ENCODE measurements around the gene CST3. TPM values are rescaled to one million over a fixed set of nuclear protein-coding genes. Genes with fewer than 3 reads are reported as not detected.

Gene CST3
- total RNA-seq, 1 donor, result 229 TPM

DNA sequence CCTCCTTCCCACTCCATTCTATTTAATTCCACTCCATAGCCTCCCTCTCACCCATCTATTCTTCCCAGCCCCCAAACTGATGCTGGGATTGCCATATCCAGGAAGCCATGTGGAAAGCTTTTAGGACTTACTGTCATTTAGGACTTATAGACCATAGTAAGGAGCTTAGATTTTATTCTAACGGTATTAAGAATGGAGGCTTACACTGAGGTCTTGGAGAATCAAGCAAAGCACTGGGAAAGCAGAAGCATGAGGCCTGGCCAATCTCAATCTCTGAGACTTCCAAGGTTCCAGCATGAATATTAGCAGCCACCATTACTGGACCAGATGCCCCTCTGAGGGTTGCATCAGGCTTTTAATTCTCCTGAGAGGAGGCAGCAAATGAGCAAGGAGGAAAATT, 33.4 kb downstream of the CST3 start:
- no peaks in the 10 kb centered on the region for H4K20me1 ChIP-seq (ENCODE audit: insufficient read depth, low read length)
- H3K27me3 ChIP-seq (ENCODE audit: insufficient read depth, low read length), result peaks cover 14% of the 10 kb centered on the region
- DNase-seq (ENCODE audit: insufficient read length, low spot score, missing footprints), result no peak
- no peaks in the 10 kb centered on the region for H3K79me2 ChIP-seq (ENCODE audit: insufficient read depth, low read length)
- H3K4me3 ChIP-seq (ENCODE audit: insufficient read depth, low read length), result no peak overlapping the region
- H3K36me3 ChIP-seq (ENCODE audit: insufficient read depth, low read length), result no peaks in the 10 kb centered on the region
- H2AFZ ChIP-seq (ENCODE audit: low read length), result no peak overlapping the region
- no peak overlapping the region for H3K4me2 ChIP-seq (ENCODE audit: insufficient read depth, low read length)
- no peaks in the 10 kb centered on the region for H3K4me1 ChIP-seq (ENCODE audit: insufficient read depth, low read length)
- H3K27ac ChIP-seq (ENCODE audit: low read depth, low read length), result no peak overlapping the region
- H3K9me3 ChIP-seq (ENCODE audit: low read depth, low read length), result no peaks in the 10 kb centered on the region
- TF ChIP-seq, protein P1, sequence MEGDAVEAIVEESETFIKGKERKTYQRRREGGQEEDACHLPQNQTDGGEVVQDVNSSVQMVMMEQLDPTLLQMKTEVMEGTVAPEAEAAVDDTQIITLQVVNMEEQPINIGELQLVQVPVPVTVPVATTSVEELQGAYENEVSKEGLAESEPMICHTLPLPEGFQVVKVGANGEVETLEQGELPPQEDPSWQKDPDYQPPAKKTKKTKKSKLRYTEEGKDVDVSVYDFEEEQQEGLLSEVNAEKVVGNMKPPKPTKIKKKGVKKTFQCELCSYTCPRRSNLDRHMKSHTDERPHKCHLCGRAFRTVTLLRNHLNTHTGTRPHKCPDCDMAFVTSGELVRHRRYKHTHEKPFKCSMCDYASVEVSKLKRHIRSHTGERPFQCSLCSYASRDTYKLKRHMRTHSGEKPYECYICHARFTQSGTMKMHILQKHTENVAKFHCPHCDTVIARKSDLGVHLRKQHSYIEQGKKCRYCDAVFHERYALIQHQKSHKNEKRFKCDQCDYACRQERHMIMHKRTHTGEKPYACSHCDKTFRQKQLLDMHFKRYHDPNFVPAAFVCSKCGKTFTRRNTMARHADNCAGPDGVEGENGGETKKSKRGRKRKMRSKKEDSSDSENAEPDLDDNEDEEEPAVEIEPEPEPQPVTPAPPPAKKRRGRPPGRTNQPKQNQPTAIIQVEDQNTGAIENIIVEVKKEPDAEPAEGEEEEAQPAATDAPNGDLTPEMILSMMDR (IDR thresholded peaks at IDR 0.05; ENCODE audit: extremely low read depth, low read depth, low read length), result no peak

GRCh38 chr20:23603321-23603720, 34.4 kb downstream of the CST3 start:
- no peak for DNase-seq (ENCODE audit: insufficient read length, low spot score, missing footprints)
- no peaks in the 10 kb centered on the region for H4K20me1 ChIP-seq (ENCODE audit: insufficient read depth, low read length)

GRCh38 chr20:23602699-23603098, 35.1 kb downstream of the CST3 start:
- no peak overlapping the region for H3K4me3 ChIP-seq (ENCODE audit: insufficient read depth, low read length)
- H3K27ac ChIP-seq (ENCODE audit: low read depth, low read length), result no peak overlapping the region
- no peaks in the 10 kb centered on the region for H3K79me2 ChIP-seq (ENCODE audit: insufficient read depth, low read length)
- H2AFZ ChIP-seq (ENCODE audit: low read length), result no peak overlapping the region
- no peak for DNase-seq (ENCODE audit: insufficient read length, low spot score, missing footprints)
- H3K27me3 ChIP-seq (ENCODE audit: insufficient read depth, low read length), result peaks cover 14% of the 10 kb centered on the region
- no peaks in the 10 kb centered on the region for H4K20me1 ChIP-seq (ENCODE audit: insufficient read depth, low read length)
- TF ChIP-seq, protein P1 (IDR thresholded peaks at IDR 0.05; ENCODE audit: extremely low read depth, low read depth, low read length), result no peak
- H3K4me1 ChIP-seq (ENCODE audit: insufficient read depth, low read length), result no peaks in the 10 kb centered on the region
- no peaks in the 10 kb centered on the region for H3K36me3 ChIP-seq (ENCODE audit: insufficient read depth, low read length)
- H3K9me3 ChIP-seq (ENCODE audit: low read depth, low read length), result no peaks in the 10 kb centered on the region
- no peak overlapping the region for H3K4me2 ChIP-seq (ENCODE audit: insufficient read depth, low read length)

More at GRCh38 chr20:23603321-23603720, 34.4 kb downstream of the CST3 start:
- peaks cover 14% of the 10 kb centered on the region for H3K27me3 ChIP-seq (ENCODE audit: insufficient read depth, low read length)
- no peak overlapping the region for H3K27ac ChIP-seq (ENCODE audit: low read depth, low read length)
- no peaks in the 10 kb centered on the region for H3K4me1 ChIP-seq (ENCODE audit: insufficient read depth, low read length)
- H3K36me3 ChIP-seq (ENCODE audit: insufficient read depth, low read length), result no peaks in the 10 kb centered on the region
- H2AFZ ChIP-seq (ENCODE audit: low read length), result no peak overlapping the region
- no peak overlapping the region for H3K4me3 ChIP-seq (ENCODE audit: insufficient read depth, low read length)
- TF ChIP-seq, protein P1 (IDR thresholded peaks at IDR 0.05; ENCODE audit: extremely low read depth, low read depth, low read length), result no peak
- H3K79me2 ChIP-seq (ENCODE audit: insufficient read depth, low read length), result no peaks in the 10 kb centered on the region
- H3K9me3 ChIP-seq (ENCODE audit: low read depth, low read length), result no peaks in the 10 kb centered on the region
- no peak overlapping the region for H3K4me2 ChIP-seq (ENCODE audit: insufficient read depth, low read length)

DNA sequence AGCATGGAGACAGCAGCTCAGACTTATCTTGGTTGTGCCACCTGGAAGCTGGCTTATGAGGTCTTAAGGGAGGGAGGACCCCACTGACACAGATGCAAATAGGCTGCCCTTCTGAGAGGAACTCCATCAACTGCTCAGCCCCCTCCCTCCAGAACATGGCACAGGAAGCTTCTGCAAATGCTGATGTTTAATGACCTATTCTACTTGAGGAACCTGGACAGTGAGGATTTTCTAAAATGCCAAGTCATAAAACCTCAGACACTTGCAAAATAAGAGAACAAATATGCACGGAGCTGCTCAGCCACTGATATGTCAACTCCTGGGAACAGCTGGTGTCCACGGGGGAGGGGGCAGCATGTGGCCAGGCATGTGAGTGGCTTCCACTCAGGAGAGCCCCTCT, 35.5 kb downstream of the CST3 start:
- Histone ChIP-seq H3K4me1 (ENCODE audit: insufficient read depth, low read length) (no peaks in the 10 kb centered on the region), H3K4me2 (ENCODE audit: insufficient read depth, low read length) (no peak overlapping the region), H3K9me3 (ENCODE audit: low read depth, low read length) (no peaks in the 10 kb centered on the region), H4K20me1 (ENCODE audit: insufficient read depth, low read length) (no peaks in the 10 kb centered on the region), H3K36me3 (ENCODE audit: insufficient read depth, low read length) (no peaks in the 10 kb centered on the region), H2AFZ (ENCODE audit: low read length) (no peak overlapping the region), H3K79me2 (ENCODE audit: insufficient read depth, low read length) (no peaks in the 10 kb centered on the region), H3K4me3 (ENCODE audit: insufficient read depth, low read length) (no peak overlapping the region), H3K27me3 (ENCODE audit: insufficient read depth, low read length) (peaks cover 14% of the 10 kb centered on the region), H3K27ac (ENCODE audit: low read depth, low read length) (no peak overlapping the region)
- no peak for DNase-seq (ENCODE audit: insufficient read length, low spot score, missing footprints)
- TF ChIP-seq, protein P1 (IDR thresholded peaks at IDR 0.05; ENCODE audit: extremely low read depth, low read depth, low read length), result no peak
